Globus pallidus (tissue), 1 donor: ENCODE data around the gene TMEM208.

ENCODE experiments used
- DNase-seq: peaks from one replicate; pipeline ENCODE4 v3.0.0-alpha.2; 2015; ENCODE audit warnings: low spot score

The TMEM208 gene

GRCh38 chr16:67209565-67209964 lies 17.4 kb upstream of the TMEM208 start:
- DNase-seq, result no peak

- DNase-seq, result no peak
These were observed 16.6 kb upstream of the TMEM208 start for GRCh38 chr16:67210069-67210937.

GRCh38 chr16:67211674-67212073 lies 15.3 kb upstream of the TMEM208 start:
- no peak for DNase-seq

- DNase-seq, result no peak
These were observed 14.2 kb upstream of the TMEM208 start for GRCh38 chr16:67212766-67213165.

- no peak for DNase-seq
These were observed 13.5 kb upstream of the TMEM208 start for GRCh38 chr16:67213197-67214019.

GRCh38 chr16:67215706-67216105 lies 11.2 kb upstream of the TMEM208 start:
- no peak for DNase-seq

GRCh38 chr16:67216612-67217490 lies 10.1 kb upstream of the TMEM208 start:
- DNase-seq, result peak; percentile 40

GRCh38 chr16:67223992-67224391 lies 2.9 kb upstream of the TMEM208 start:
- DNase-seq, result no peak

GRCh38 chr16:67226295-67226803 lies 581 bp upstream of the TMEM208 start:
- DNase-seq, result no peak

GRCh38 chr16:67227567-67227921 lies 614 bp downstream of the TMEM208 start:
- no peak for DNase-seq

GRCh38 chr16:67228034-67228785 lies 1.3 kb downstream of the TMEM208 start:
- DNase-seq, result no peak

GRCh38 chr16:67228905-67229304 lies 2.0 kb downstream of the TMEM208 start:
- no peak for DNase-seq

GRCh38 chr16:67229906-67230808 lies 3.2 kb downstream of the TMEM208 start:
- no peak for DNase-seq

GRCh38 chr16:67230809-67231660 lies 4.1 kb downstream of the TMEM208 start:
- no peak for DNase-seq

- no peak for DNase-seq
These were observed 6.7 kb downstream of the TMEM208 start for GRCh38 chr16:67233596-67233995.

- DNase-seq, result no peak
These were observed 7.3 kb downstream of the TMEM208 start for GRCh38 chr16:67234180-67234597.

GRCh38 chr16:67235816-67236562 lies 9.1 kb downstream of the TMEM208 start:
- DNase-seq, result no peak
